ENCODE data around the gene ATP5F1E. TPM values are rescaled to one million over a fixed set of nuclear protein-coding genes. Genes with fewer than 3 reads are reported as not detected.

The ATP5F1E gene
- 10 to 100 TPM; 62.2 to 72.3 TPM for total RNA-seq

GRCh38 chr20:59032023-59032712 is at the start of gene ATP5F1E:
TSS of gene ATP5F1E (minus strand) at chr20:59032335. CDS start at chr20:59032251, 84 bp downstream.
- Mint-ChIP-seq H3K4me3 (peak within 1 kb of the TSS; percentile 92), H3K27me3 (no peaks in the 10 kb centered on the region), H3K9me3 (no peaks in the 10 kb centered on the region), H3K36me3 (peaks cover 54% of the 10 kb centered on the region), H3K4me1 (ENCODE audit: low read depth in 2 of 2) (peaks cover 42 to 68% of the 10 kb centered on the region in 2 donors), H3K27ac (peak within 1 kb of the TSS; percentile 84 to 89)
- peak; percentile 99 for DNase-seq (ENCODE audit: low spot score)
- ATAC-seq, result peak; percentile 99

DNA sequence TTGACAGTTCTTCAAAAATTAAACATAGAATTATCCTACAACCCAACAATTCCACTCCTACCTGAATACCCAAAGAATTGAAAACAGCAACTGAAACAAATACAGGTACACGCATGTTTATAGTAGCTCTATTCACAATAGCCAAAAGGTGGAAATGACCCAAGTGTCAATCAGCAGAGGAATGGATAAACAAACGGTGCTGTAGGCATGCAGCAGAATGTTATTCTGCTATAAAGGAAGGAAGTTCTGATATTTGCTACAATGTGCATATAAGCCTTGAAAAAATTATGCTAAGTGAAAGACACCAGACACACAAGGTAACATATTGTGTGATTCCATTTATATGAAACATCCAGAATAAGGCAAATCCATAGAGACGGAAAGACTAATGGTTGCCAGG is 48.9 kb upstream of the ATP5F1E start:
- DNase-seq (ENCODE audit: low spot score) (no peak), ATAC-seq (no peak)
- peak overlapping the region in 1 of 2 donors; percentile 8 for H3K27ac Mint-ChIP-seq
- no peak overlapping the region for H3K4me3 Mint-ChIP-seq
- H3K36me3 Mint-ChIP-seq, result no peaks in the 10 kb centered on the region
- no peaks in the 10 kb centered on the region for H3K9me3 Mint-ChIP-seq
- H3K27me3 Mint-ChIP-seq, result peaks cover 23 to 25% of the 10 kb centered on the region in 2 donors
- H3K4me1 Mint-ChIP-seq (ENCODE audit: low read depth in 2 of 2), result peaks cover 6 to 15% of the 10 kb centered on the region in 2 donors

GRCh38 chr20:59078231-59078630 is 46.1 kb upstream of the ATP5F1E start:
- no peak for ATAC-seq
- DNase-seq (ENCODE audit: low spot score), result no peak
- Mint-ChIP-seq H3K27me3 (peaks cover 15 to 27% of the 10 kb centered on the region in 2 donors), H3K36me3 (no peaks in the 10 kb centered on the region), H3K9me3 (no peaks in the 10 kb centered on the region), H3K27ac (no peak overlapping the region), H3K4me3 (no peak overlapping the region), H3K4me1 (ENCODE audit: low read depth in 2 of 2) (peaks cover 11 to 30% of the 10 kb centered on the region in 2 donors)

DNA sequence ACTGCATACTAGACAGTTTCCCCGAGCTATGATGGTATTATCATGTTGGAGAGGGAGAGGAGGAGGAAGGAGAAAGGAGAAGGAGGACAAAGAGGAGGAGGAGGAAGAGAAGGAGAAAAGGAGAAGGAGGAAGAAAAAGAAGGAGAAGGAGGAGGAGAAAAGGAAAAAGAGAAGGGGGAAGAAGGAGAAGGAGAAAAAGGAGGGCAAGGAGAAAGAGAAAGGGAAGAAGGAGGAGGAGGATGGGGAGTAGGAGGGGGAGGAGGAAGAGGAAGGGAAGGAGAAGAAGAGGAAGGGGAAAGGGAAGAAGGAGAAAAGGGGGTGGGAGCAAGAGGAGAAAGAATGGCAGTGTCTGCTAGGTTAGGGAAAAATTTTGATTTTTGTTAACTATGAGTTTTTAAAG is 45.6 kb upstream of the ATP5F1E start:
- no peak overlapping the region for H3K27ac Mint-ChIP-seq
- no peaks in the 10 kb centered on the region for H3K9me3 Mint-ChIP-seq
- peaks cover 11 to 30% of the 10 kb centered on the region in 2 donors for H3K4me1 Mint-ChIP-seq (ENCODE audit: low read depth in 2 of 2)
- DNase-seq (ENCODE audit: low spot score) (no peak), ATAC-seq (no peak)
- H3K4me3 Mint-ChIP-seq, result no peak overlapping the region
- H3K27me3 Mint-ChIP-seq, result peaks cover 16 to 31% of the 10 kb centered on the region in 2 donors
- H3K36me3 Mint-ChIP-seq, result no peaks in the 10 kb centered on the region

DNA sequence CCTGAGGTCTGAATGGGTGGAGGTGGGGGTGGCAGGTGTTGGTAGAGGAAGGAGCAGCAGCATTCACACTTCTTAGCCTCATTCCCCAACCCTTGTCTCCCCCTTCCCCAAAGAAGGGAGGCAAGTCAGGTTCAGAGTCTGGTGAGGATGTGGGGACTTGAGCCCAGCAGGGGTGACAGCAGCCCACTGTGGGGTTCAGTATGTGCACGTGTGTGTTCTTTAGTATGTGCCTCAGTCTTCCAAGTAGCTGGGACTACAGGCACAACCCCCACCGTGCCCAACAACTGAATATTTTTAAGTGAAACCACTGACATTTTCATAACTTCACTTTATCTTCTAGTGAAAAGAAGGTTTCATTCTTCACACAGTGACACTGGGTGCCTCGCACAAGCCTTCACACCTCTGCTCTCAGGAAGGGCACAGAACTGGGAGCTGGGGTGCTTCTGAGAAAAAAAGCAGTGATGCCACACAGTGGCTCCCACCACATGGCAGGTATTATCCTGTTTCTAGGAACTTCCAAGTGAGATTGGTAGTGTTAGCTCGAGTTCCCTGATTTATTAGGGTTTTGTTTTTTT is 43.9 kb upstream of the ATP5F1E start:
- peaks cover 11 to 28% of the 10 kb centered on the region in 2 donors for H3K27me3 Mint-ChIP-seq
- H3K9me3 Mint-ChIP-seq, result no peaks in the 10 kb centered on the region
- H3K4me1 Mint-ChIP-seq (ENCODE audit: low read depth in 2 of 2), result peaks cover 11 to 30% of the 10 kb centered on the region in 2 donors
- H3K4me3 Mint-ChIP-seq, result peak overlapping the region; percentile 59
- no peak overlapping the region for H3K27ac Mint-ChIP-seq
- DNase-seq (ENCODE audit: low spot score) (no peak), ATAC-seq (peak; percentile 59 to 62)
- no peaks in the 10 kb centered on the region for H3K36me3 Mint-ChIP-seq

DNA sequence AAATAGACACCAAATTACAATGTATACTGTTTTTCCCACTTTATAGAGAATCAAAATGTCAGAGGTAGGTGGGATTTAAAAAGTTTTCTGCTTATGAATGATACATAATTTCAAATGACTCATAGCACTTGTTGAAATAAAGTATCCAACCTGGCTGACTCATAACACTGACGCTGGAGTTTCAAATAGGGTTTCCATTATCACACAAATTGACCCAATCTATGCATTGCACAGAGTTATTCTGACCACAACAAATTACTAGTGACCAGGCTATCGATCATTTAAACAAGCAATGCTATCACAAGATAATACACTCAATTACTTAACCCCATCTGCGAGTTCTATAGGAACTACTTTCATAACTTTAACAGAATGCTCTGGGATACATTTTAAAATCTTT is 42.3 kb upstream of the ATP5F1E start:
- peaks cover 11 to 30% of the 10 kb centered on the region in 2 donors for H3K4me1 Mint-ChIP-seq (ENCODE audit: low read depth in 2 of 2)
- ATAC-seq (peak in 1 of 2 donors; percentile 59), DNase-seq (ENCODE audit: low spot score) (no peak)
- H3K27me3 Mint-ChIP-seq, result peaks cover 13 to 29% of the 10 kb centered on the region in 2 donors
- H3K4me3 Mint-ChIP-seq, result no peak overlapping the region
- no peaks in the 10 kb centered on the region for H3K9me3 Mint-ChIP-seq
- no peaks in the 10 kb centered on the region for H3K36me3 Mint-ChIP-seq
- no peak overlapping the region for H3K27ac Mint-ChIP-seq

- DNase-seq (ENCODE audit: low spot score) (no peak), ATAC-seq (no peak)
- Mint-ChIP-seq H3K9me3 (no peaks in the 10 kb centered on the region), H3K27me3 (peaks cover 15 to 29% of the 10 kb centered on the region in 2 donors), H3K36me3 (no peaks in the 10 kb centered on the region), H3K27ac (no peak overlapping the region), H3K4me3 (no peak overlapping the region), H3K4me1 (ENCODE audit: low read depth in 2 of 2) (peaks cover 11 to 30% of the 10 kb centered on the region in 2 donors)
Measured at GRCh38 chr20:59073582-59073981, 41.4 kb upstream of the ATP5F1E start.

DNA sequence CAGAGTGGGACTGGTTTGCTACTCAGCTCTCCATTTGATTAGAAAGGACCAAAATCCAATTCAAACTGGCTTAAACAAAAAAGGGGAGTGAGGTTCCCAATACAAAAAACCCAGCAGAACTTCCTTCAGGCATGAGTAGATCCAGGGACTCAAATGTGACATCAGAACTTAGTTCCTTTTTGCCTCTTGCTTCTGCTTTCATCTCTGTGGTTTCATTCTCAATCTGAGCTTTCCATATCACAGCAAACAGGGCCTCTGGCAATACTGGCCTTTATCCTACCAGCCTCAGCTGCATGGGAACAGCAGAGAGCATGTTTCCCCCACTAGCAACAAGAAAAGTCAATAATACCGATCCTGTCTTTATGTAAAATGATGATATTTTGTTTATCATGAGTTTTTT is 39.1 kb upstream of the ATP5F1E start:
- Mint-ChIP-seq H3K27me3 (peaks cover 20 to 30% of the 10 kb centered on the region in 2 donors), H3K4me3 (no peak overlapping the region), H3K27ac (no peak overlapping the region)

GRCh38 chr20:59069026-59069425 is 36.9 kb upstream of the ATP5F1E start:
- Mint-ChIP-seq H3K27ac (no peak overlapping the region), H3K27me3 (peaks cover 19 to 21% of the 10 kb centered on the region in 2 donors), H3K36me3 (no peaks in the 10 kb centered on the region), H3K4me3 (no peak overlapping the region), H3K9me3 (no peaks in the 10 kb centered on the region), H3K4me1 (ENCODE audit: low read depth in 2 of 2) (no peaks in the 10 kb centered on the region)
- ATAC-seq, result no peak
- no peak for DNase-seq (ENCODE audit: low spot score)

More for the DNA sequence above, 39.1 kb upstream of the ATP5F1E start:
- Mint-ChIP-seq H3K4me1 (ENCODE audit: low read depth in 2 of 2) (peaks cover 7 to 17% of the 10 kb centered on the region in 2 donors), H3K9me3 (no peaks in the 10 kb centered on the region), H3K36me3 (no peaks in the 10 kb centered on the region)
- ATAC-seq, result no peak
- DNase-seq (ENCODE audit: low spot score), result no peak

- no peak overlapping the region for H3K27ac Mint-ChIP-seq
- no peaks in the 10 kb centered on the region for H3K9me3 Mint-ChIP-seq
- H3K4me1 Mint-ChIP-seq (ENCODE audit: low read depth in 2 of 2), result no peaks in the 10 kb centered on the region
- no peaks in the 10 kb centered on the region for H3K36me3 Mint-ChIP-seq
- ATAC-seq (no peak), DNase-seq (ENCODE audit: low spot score) (no peak)
- H3K27me3 Mint-ChIP-seq, result peaks cover 22 to 26% of the 10 kb centered on the region in 2 donors
- H3K4me3 Mint-ChIP-seq, result no peak overlapping the region
Measured at GRCh38 chr20:59068534-59068933, 36.4 kb upstream of the ATP5F1E start.

DNA sequence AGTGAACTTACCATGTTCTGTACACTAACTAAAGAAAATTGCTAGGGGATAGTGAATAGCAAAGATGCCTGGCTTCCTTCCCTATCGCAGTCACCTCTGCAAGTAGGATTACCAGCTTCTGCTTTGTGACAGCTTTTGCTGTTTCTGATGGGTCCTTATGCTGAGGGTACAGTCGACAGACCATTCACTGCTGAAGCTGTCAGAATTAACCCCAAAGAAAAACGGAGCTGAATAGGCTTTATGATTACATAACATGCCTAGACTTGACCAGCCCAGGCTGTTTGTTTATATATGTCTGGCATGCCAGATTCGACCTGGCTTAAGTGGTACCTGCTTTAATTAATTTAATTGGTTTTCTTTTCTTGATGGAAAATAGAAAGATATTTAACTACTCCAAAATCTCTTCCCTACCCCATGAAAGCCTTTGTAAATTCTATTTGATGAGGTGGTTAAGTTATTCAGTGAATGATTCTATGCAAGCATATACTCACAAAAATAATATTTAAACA is 32.1 kb upstream of the ATP5F1E start:
- Mint-ChIP-seq H3K9me3 (no peaks in the 10 kb centered on the region), H3K4me3 (no peak overlapping the region), H3K36me3 (no peaks in the 10 kb centered on the region), H3K27me3 (peaks cover 14 to 36% of the 10 kb centered on the region in 2 donors), H3K27ac (no peak overlapping the region), H3K4me1 (ENCODE audit: low read depth in 2 of 2) (no peaks in the 10 kb centered on the region)
- ATAC-seq, result no peak
- no peak for DNase-seq (ENCODE audit: low spot score)

DNA sequence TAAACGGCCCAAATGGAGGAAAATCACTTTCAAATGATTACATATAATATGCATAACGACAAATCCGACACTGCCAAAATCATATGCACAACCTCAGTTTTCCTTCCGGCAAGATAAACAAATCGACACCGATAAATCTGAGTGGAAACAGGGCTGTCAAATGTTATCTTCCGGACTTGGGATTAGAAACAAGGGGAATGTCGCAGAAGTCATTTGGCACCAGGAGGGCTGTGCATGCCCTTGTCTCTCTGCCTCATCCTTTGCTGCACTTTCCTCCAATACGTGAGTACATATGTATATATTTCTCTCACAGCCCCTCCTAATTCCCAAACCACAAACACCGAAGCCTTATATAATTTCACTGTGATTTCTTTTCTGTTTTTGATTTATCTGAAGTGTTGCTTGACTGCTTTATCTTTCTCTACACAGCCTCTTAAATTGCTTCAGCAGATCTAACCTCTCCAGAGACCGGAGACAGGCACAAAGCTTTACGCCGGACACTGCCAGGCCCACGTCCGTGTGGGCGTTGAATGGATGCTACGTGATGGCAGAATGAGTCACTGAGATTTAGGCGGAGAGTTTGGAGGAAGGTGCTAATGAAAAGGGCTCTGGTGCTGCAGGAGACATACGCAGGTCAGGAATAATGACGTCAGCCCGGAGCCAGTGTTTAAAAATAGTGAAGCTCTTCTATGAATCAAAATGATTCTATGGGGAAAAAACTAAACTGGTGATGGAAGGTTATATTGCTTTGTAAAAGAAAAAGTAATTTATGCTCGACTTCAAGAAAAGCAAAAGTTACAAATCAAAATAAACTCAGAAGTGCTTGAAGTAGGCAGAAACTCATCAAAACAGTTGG is 31.5 kb upstream of the ATP5F1E start:
- Mint-ChIP-seq H3K36me3 (no peaks in the 10 kb centered on the region), H3K27ac (no peak overlapping the region), H3K4me3 (no peak overlapping the region)

GRCh38 chr20:59062081-59062480 is 29.9 kb upstream of the ATP5F1E start:
- Mint-ChIP-seq H3K27ac (no peak overlapping the region), H3K36me3 (no peaks in the 10 kb centered on the region), H3K27me3 (peaks cover 9 to 31% of the 10 kb centered on the region in 2 donors), H3K4me3 (no peak overlapping the region), H3K9me3 (no peaks in the 10 kb centered on the region), H3K4me1 (ENCODE audit: low read depth in 2 of 2) (no peaks in the 10 kb centered on the region)
- DNase-seq (ENCODE audit: low spot score), result no peak
- no peak for ATAC-seq

More for the DNA sequence above, 31.5 kb upstream of the ATP5F1E start:
- no peak for ATAC-seq
- Mint-ChIP-seq H3K9me3 (no peaks in the 10 kb centered on the region), H3K27me3 (peaks cover 14 to 36% of the 10 kb centered on the region in 2 donors), H3K4me1 (ENCODE audit: low read depth in 2 of 2) (no peaks in the 10 kb centered on the region)
- DNase-seq (ENCODE audit: low spot score), result no peak
